Mucosa of gallbladder (tissue), 1 donor: ENCODE measurements around the gene CD300A. TPM values are rescaled to one million over a fixed set of nuclear protein-coding genes. Genes with fewer than 3 reads are reported as not detected.
"Not testable (repeated sequence)": the region's sequence is repeated elsewhere in the genome, so short reads cannot be mapped to it uniquely, and the experiment has no call there.

Source experiments
- DNase-seq: peaks from one replicate; pipeline ENCODE4 v3.0.0-alpha.2; 2020; ENCODE audit warnings: low spot score
- total RNA-seq: library from RNA; stranded (reverse); gene quantifications from one replicate; pipeline ENCODE4 v1.2.1, GENCODE V29; 2021
- donor health status: DM: no; HTN: no; CAD: no.

The CD300A gene
- total RNA-seq, 1 donor from 2014 or later = 15.2 TPM

DNA sequence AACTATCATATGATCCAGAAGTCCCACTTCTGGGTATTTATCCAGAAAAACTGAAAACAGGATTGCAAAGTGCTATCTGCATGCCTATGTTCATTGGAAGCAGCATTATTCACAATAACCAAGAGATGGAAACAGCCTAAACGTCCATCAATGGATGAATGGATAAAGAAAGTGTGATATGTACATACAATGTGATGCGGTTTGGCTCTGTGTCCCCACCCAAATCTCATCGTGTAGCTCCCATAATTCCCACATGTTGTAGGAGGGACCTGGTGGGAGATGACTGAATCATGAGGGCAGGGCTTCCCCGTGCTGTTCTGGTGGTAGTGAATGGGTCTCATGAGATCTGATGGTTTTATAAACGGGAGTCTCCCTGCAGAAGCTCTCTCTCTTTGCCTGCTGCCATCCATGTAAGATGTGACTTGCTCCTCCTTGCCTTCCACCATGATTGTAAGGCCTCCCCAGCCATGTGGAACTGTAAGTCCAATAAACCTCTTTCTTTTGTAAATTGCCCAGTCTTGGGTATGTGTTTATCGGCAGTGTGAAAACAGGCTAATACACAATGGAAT is 52.1 kb downstream of the CD300A start:
- DNase-seq = not testable (repeated sequence)

DNA sequence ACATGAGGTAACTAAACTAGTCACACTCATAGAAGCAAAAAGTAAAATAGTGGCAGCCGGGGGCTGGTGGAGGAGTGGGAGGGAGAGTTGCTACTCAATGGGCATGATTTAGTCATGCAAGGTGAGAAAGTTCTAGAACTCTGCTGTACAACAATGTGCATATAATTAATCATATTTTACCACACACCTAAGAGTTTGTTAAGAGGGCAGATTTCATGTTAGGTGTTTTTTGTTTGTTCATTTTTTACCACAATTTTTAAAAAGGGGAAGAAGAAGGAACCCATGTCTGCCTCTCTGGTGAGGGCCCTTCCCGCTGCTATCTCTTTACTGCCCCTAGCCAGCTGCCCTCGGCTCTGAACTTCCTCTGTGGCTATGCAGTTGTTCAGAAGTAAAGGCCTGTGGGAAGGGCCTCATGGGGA is 53.6 kb downstream of the CD300A start:
- DNase-seq = peak; percentile 36

DNA sequence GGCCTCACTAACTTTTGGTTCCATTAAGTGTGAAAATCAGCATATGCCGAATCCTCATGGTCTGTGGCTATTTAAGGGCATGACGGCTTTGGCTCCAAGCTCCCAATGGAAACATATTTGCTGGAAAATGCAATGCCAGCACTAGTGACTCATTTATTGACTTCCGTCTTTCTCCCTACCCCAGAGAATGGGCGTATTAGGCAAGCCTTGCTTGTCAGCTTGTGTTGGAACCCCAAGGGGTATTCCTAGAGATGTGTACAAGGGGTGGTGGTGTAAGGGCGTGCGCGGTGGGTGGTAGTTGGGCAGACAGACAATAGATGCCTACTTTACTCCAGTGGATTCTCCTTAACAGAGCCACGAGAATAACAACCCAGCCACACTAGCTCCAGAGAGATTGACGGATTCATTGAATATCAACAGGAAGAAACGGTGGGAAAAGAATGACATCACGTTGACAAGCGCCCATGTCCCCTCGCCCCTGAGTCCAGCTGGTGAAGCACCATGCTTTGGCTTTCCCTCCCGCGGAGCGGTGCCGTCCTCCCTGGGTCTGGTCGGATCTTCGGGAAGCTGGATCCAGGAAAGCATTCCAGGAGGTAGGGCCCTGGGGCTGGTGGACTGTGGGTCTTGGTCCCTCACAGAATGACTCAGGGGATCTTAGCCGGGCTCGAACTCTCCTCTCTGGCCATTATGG is 54.5 kb downstream of the CD300A start:
- peak; percentile 30 for DNase-seq

DNA sequence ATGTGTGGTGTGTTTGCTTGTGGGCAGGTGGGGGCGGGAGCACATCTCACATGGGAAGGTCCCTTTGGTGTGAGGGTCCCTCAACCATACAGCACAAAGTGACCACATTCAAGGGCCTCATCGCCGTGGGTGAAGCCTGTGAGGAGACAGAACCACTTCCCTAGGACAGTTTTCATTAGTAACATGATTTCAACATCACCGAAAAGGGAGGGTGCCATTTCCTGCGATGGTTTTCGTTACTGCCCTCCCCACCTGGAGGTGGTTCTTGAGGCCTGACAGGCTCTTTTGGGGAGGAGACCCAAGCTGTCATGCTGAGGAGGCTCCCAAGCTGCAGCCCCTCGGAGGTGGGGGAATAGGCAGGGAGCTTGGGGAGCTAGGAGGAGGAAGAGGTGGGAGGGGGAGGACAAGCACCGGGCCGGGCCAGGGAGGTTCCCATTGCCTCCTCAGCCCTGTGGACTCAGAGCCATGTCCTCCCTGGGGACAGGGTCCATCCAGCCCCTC is 55.3 kb downstream of the CD300A start:
- no peak for DNase-seq

DNA sequence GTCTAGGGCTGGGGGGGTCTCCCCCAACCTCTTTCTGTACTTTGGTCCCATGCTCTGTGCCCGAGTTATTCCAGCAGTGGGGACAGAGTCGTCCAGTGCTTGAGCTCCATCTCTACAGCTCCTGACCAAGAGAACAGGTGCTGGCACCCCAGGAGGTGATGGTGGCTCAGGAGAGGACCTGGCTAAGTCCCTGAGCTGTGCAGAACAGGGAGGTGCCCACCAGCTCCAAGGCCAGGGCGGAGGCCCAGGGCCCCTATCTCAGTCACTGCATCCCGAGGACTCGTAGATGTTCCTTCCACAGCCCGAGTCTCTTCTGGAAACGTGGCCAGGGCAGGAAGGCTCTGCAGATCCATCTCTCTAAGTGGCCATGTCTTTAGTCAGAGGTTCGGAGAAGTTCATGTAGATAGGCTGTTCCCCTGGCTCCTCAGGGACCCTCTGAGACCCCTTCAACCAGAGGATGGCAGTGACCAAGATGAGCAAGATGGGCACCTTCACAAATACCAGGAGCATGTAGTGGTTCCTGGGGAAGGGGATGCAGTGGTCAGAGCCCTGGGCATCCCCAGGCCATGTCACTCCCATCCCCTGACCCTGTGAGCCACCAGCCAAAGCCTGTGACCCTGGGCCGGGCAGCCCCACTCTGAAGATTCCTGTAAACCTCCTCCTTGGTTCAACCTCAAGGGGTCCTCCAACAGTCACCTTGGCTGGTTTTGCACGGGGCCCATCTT is 56.1 kb downstream of the CD300A start:
- DNase-seq = no peak

DNA sequence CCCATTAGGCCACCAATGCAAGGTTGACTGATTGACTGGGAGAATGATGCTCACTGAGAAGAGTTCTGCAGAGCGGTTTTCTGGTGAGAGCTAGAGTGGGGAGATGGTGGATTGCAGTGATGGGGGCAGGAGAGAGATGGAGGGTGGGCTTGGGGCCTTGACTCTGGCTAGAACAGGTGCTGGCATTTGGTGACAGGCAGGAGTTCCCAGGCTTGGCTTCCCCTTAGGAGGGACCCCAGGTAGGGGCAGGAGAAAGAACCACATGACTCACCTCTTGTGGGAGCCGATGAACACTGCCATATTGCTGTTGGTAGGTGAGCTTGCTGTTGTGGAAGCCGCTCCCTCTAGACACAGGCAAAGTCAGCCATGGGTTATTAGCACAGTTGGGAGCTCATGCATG is 56.9 kb downstream of the CD300A start:
- no peak for DNase-seq

DNA sequence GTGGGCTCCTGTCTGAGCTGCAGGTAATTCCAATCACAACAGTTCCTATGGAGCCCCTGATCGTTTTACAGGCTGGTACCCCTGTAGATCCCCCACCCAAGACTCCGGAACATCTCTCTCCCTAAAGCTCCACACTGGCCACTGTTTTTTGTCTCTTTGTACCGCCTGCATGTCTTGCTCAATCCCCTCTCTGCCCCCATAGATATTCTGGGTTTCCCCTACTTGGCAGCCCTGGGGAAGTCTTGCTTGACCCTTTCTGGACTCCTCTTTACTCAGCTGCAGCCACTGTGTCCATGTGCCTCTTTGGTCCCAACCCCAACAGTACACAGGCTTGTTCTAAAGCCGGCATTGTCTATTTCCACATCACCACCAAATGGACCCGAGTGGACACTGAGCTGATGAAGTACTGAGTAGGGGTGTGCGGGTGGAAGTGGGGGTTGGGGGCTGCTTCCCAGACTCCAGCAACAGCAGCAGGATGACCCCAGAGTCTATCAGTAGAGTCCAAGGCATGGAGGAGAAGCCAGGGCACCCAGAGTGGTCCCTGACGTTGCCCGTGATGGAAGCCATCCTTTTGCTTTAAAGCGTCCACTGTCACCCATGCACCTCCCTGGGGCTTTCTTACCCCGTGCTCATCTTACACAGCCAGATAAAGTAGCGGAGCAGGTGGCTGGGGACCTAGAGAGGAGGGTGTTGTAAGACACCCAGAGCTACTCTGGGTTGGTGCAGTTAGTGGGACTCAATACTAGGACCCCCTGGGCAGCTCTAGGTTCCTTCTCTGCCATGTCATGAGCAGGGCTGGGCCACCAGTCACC is 58.4 kb downstream of the CD300A start:
- no peak for DNase-seq

DNA sequence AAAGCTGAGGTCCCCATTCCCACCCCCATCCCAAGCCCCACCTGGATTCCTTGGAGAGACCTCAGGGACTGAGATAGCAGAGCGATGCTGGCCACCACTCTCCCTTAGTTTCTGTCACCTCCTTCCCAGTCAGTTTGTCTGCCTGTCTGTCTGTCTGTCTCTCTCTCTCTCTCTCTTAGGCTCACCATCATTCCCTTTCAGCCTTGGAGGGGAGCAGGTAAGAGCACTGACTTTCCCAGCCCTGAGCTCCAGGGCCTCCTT is 59.0 kb downstream of the CD300A start:
- no peak for DNase-seq

DNA sequence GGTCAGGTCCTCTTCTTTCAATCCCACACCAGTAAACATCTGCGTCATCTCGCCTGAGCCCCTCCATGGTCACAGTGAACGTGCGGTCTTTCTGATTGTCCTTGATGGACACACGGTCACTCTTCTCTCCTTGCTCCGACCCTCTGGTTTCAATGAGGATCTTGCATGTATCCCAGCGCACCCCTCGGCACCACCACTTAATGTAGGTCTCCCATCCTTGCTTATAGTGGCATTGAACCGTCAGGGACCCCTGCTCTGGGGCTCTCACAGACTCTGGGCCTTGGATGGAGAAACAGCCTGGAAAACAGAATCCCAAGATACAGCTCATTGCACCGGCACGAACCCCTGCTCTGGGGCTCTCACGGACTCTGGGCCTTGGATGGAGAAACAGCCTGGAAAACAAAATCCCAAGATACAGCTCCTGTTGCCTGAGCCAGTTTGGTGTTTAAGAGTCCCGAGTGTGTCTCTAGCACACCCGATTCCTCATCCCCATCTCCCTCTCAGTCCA is 59.4 kb downstream of the CD300A start:
- no peak for DNase-seq

DNA sequence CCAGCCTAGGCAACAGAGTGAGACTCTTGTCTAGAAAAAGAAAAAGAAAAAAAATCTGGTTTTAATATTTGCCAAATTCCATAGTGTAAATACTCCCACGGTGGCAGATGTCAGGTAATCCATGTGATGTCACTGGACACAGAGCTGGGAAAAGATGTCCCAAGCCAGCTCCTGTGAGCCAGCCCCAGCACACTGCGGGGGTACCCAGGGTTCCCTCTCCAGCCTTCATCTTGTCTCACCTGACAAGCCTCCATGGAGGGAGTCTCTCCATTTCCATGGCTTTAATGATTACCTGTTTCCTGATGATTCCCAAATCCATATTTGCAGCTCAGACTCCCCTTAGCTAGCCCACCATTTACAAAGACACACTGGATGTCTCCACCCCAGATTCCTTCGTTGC is 60.2 kb downstream of the CD300A start:
- no peak for DNase-seq

DNA sequence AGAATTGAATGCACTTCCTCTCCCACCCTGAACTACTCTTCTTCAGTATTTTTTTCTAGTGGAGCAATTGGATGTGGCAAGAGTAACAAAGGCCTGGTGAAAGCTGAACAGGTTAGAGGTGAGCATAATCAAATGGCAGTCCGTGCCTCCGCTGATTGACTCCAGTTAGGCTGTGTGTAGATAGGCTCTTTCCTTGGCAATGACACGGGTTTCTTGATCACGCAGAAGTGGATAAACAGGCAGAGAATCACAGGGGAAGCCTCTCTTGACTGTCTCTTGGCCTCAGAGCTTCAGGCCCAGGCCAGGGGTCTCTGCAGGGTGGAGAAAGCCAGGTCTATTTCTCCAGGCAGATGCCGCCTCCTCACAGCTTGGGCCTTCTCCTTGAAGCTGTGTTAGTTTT is 60.6 kb downstream of the CD300A start:
- DNase-seq = peak; percentile 4

DNA sequence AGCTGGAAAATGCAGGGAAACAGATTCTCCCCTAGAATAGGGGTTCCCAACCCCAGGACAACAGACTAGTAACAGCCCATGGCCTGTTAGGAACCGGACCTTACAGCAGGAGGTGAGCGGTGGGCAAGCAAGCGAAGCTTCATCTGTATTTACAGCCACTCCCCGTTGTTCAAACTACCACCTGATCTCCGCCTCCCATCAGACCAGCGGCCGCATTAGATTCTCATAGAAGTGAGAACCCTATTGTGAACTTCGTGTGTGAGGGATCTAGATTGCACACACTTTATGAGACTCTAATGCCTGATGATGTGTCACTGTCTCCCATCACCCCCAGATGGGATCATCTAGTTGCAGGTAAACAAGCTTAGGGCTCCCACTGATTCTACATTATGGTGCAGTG is 61.3 kb downstream of the CD300A start:
- no peak for DNase-seq

DNA sequence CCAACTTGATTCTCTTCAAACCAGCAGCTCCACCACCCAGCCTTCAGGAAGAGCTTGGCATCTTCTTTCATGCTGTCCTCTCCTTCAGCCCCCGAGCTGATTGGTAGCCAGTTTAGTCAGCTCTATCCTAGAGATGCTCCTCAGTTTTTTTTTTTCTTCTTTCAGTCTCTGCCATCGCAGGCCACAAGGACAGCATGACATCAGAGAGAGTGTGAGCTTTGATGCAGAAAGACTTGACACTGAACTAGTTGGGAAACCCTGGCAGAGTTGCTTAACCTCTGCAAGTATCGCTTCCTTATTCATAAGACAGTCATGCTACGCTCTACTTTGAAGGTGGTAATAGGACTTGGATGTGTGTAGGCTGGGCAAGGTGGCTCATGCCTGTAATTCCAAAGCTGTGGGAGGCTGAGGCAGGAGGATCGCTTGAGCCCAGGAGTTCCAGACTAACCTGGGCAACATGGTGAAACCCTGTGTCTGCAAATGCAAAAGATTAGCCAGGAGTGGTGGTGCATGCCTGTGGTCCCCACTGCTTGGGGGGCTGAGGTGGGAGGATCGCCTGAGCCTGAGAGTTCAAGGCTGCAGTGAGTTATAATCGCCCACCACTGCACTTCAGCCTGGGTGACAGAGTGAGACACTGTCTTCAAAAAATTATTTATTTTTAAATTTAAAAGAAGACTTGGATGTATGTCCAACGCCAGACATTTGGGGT is 62.2 kb downstream of the CD300A start:
- DNase-seq = peak; percentile 39

DNA sequence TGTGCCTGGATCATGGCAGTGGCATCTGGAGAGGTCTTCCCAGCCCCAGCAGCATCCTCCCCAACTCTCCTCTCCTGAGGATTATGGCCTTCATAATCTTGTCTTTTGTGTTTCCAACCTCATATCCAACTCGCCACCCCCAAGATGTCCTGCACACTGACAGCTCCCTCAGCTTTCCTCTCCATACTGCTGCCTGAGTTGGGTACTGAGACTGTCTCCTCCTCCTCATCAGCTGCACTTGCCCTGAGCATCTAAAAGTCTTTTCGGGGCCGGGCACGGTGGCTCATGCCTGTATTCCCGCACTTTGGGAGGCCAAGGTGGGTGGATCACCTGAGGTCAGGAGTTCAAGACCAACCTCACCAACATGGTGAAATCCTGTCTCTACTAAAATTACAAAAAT is 62.8 kb downstream of the CD300A start:
- DNase-seq = no peak

DNA sequence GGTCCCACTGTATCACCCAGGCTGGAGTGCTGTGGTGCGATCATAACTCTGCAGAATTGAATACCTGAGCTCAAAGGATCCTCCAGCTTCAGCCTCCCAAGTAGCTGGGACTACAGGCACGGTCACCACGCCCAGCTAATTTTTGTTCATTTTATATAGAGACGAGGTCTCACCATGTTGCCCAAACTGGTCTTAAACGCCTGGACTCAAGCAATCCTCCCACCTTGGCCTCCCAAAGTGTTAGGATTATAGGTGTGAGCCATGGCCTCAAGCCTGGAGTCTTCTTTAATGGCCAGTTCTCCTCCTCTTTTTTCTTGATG is 64.4 kb downstream of the CD300A start:
- DNase-seq = no peak

DNA sequence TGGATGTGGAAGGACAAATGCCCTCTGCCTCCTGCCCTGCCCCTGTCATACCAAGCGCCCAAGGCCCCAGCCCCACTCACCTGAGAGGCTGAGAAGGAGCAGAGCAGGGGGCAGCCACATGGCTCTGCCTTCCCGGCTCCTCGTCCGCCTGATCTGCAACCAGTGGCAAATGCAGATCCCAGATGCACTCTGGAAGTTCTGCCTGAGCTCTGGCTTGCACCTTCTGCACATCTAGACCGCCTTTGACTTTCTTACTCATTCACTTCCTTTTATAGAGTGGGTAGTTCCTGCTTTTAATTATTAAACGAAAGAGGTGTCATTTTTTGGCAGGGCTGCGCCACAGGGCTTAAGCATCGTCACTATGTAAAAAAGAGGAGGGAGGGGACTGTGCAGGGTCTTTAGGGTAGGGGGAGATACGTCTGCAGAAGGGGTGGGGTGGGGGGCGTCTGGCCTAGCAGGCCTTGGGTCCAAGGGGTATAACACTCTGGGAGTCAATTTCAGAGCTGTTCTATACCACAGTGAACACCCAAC is 64.9 kb downstream of the CD300A start, which contains the start of gene CD300LB:
Gene CD300LB (minus strand): TSS at position 245 of the 531 bp plus-strand sequence. CDS start 125 bp downstream, at position 120.
- no peak for DNase-seq

DNA sequence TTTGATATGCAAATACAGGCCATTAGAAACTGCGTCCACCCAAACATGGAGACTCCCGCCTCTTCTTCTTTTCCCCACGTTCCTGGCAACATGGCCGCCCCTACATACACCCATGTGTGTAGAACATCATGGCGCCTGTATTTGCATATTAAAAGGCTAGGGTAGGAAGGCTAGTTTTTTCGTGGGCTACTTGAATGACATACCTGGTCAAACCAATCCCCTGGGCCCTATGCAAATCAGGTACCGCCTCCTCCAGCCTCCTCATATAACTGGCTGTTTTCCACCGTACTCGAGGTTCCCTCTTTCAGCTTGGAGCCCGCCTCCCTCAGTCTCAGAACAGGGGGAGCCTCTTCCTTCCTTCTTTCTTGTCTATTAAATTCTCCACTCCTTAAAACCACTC is 65.7 kb downstream of the CD300A start:
- DNase-seq = peak; percentile 49
